BJ (cell line): ENCODE data around the gene SREBF1. TPM values are rescaled to one million over a fixed set of nuclear protein-coding genes. Genes with fewer than 3 reads are reported as not detected.

ENCODE experiments used
- CTCF ChIA-PET: fragments of 350-600 bp; formaldehyde crosslinking; extraction: SDS; loops from one replicate; lab custom pipeline; 2021; ENCODE audit warnings: antibody characterized with exemption, inconsistent platforms; lab: Yijun Ruan, JAX
- POLR2A ChIA-PET: fragments of 300-600 bp; sonication (Branson Sonifier 250); formaldehyde crosslinking; extraction: SDS; loops from one replicate; lab custom pipeline; 2021; ENCODE audit warnings: antibody characterized with exemption; lab: Charles Lee
- DNase-seq: peaks from one replicate; pipeline ENCODE4 v3.0.0-alpha.2; 2011; ENCODE audit warnings: low read depth
- H3K27me3 ChIP-seq: 2 replicates; pipeline ENCODE4 v1.6.0; 2011; ENCODE audit warnings: low read length; ENCODE audit not compliant: control insufficient read depth, insufficient read depth
- H3K36me3 ChIP-seq: 2 replicates; pipeline ENCODE4 v1.5.1; 2011; ENCODE audit warnings: low read length; ENCODE audit not compliant: control insufficient read depth, insufficient read depth
- H3K4me3 ChIP-seq: 2 replicates; pipeline ENCODE4 v1.5.1; 2011; ENCODE audit warnings: low read depth, mild to moderate bottlenecking, control low read depth, low read length
- polyA plus RNA-seq: library from polyadenylated mRNA; depleted of rRNA; stranded (reverse); fragments of >200 nt; gene quantifications from 2 replicates; pipeline ENCODE4 v1.2.3, GENCODE V29; 2011
- TF ChIP-seq, protein P1 (sequence below): IDR thresholded peaks from 2 replicates; pipeline ENCODE4 v1.5.1; 2011; ENCODE audit warnings: low read depth, mild to moderate bottlenecking, control low read depth, inconsistent platforms, low read length, moderate library complexity; ENCODE audit not compliant: insufficient read depth

Gene SREBF1
- polyA plus RNA-seq, 1 experiment = 27.7 TPM

DNA sequence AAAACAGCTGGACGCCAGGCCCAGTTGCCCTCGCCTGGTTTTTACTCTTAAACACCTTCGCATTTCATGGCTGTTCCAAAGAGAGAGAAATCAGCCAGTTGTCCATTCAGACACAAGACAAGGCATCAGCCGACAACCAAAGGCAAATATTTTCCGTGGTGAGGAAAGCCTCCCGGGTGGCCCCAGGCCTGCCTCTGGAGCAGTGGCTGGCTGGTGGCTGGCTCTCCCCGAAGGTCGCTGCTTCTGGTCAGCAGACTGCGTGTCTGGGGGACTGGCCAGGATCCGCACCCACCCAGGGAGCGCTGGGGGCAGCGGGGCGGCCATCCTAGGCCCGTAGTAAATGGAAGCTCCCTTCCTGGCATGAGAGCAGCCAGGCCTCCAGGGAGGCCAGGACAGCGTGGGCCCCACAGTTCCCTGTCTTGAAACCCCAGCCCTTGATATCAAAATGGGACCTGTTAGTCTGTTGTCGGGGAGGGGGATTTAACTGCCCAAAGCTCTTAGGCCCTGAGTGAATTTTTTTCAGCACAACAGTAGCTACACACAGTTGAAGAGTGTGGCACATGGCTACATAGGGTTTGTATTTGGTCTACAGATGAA is 57.7 kb downstream of the SREBF1 start:
- POLR2A ChIA-PET = no interaction called here
- CTCF ChIA-PET = no interaction called here

DNA sequence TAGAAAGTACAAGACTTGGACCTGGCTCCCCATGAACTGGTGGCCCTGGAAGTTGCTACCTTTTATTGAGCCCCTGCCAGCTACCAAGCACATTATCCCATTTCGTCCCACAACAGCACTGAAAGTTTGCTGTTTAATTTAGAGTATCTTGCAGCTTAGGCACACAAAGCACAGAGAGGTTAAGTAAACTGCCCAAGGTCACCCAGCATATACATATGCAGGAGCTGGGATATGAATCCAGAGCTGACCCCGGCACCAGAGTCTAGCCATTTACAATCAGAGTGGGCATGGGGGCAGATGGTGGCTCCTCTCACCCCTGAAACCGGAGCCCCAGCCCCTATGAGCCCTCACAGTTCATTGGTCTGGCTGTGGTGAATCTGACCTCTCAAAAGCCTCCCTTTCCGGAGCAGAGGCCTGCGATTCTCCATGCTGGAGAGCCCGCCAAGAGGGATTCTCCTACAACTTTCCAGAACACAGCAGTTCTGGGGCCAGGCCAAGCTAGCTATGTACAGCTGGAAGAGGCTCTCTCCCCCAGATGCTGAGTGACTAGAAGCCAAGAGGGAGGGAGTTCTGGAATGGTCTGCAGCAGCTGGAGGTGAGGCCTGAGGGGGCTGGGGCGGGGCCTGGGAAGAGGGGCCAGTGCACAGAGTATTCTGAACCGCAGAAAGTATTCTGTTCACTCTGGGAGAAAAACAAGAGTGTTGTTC is 58.3 kb downstream of the SREBF1 start:
- Histone ChIP-seq H3K4me3 (no peak overlapping the region), H3K36me3 (no peaks in the 10 kb centered on the region), H3K27me3 (no peaks in the 10 kb centered on the region)
- TF ChIP-seq, protein P1, sequence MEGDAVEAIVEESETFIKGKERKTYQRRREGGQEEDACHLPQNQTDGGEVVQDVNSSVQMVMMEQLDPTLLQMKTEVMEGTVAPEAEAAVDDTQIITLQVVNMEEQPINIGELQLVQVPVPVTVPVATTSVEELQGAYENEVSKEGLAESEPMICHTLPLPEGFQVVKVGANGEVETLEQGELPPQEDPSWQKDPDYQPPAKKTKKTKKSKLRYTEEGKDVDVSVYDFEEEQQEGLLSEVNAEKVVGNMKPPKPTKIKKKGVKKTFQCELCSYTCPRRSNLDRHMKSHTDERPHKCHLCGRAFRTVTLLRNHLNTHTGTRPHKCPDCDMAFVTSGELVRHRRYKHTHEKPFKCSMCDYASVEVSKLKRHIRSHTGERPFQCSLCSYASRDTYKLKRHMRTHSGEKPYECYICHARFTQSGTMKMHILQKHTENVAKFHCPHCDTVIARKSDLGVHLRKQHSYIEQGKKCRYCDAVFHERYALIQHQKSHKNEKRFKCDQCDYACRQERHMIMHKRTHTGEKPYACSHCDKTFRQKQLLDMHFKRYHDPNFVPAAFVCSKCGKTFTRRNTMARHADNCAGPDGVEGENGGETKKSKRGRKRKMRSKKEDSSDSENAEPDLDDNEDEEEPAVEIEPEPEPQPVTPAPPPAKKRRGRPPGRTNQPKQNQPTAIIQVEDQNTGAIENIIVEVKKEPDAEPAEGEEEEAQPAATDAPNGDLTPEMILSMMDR = no peak
- ChIA-PET POLR2A (no interaction called here), CTCF (interaction anchor here (0.6 to 0.8 kb wide), 2 partner anchors 23 to 96 kb away, joined by 3 read pairs; no protein-coding TSS in a partner anchor)
- DNase-seq = no peak

More for the DNA sequence above, 57.7 kb downstream of the SREBF1 start:
- H3K4me3 ChIP-seq = no peak overlapping the region
- DNase-seq = no peak
- TF ChIP-seq, protein P1 = no peak
- H3K36me3 ChIP-seq = no peaks in the 10 kb centered on the region
- H3K27me3 ChIP-seq = no peaks in the 10 kb centered on the region

DNA sequence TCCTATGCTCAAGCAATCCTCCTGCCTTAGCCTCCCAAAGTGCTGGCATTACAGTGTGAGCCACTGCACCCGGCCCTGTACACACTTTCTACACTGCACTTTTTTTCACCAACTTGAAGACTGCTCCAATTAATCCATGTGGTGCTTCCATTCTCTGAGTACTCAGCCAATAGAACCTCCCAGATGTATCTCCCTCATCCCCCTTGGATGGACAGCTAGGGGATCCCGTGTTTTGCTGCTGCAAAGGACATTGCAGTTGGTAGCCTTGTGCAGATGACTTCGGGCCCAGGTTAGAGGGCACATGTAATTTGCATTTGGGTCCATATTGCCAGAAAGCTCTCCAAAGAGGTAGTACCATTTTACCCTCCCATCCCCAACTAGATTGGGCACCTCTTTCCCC is 59.9 kb downstream of the SREBF1 start:
- TF ChIP-seq, protein P1 = no peak
- CTCF ChIA-PET = interaction anchor here (1.2 to 1.4 kb wide), 2 partner anchors 9 to 36 kb away, joined by 4 to 5 read pairs; no protein-coding TSS in a partner anchor
- POLR2A ChIA-PET = no interaction called here

DNA sequence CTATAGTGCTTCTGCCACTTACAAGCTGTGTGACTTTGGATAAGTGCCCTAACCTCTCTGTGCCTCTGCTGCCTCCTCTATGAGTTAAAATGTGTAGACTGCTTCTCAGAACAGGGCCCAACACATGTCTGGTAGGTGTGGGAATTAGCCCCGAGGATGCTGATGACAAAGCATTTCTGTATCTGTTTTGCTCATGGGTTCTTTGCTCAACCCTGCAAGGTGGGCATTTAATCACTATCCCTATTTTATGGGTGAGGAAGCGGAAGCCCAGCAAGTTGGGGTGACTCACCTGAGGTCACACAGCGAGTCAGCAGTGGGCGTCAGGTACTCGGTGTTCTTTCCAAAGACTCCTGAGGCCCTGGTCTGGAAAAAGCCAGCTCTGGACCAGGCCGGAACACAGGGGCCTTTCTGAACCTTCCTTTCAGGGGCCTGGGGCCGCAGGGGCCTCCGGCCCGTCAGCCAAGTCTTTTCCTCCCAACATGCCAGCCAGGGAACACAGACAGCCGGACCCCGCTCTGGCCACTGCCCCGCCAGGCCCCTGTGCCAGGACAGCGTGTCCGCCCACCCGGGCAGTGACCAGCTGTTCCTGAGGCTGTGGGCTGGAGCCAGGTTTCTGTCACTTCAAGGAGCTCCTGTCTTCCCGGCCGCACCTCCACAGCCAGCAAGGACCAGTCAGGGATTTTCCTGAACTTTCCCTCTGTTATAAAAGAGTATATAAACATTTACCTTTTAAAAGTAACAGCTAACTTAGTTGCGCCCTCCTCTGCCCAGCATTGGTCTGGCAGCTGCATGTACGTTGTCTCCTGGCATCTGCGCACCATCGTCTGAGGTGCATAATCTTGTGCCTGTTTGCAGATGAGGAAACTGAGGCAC is 62.5 kb downstream of the SREBF1 start:
- DNase-seq = no peak
- ChIA-PET CTCF (interaction anchor here (0.7 to 1.4 kb wide), 5 partner anchors 11 to 107 kb away, joined by 3 to 4 read pairs (median 3); no protein-coding TSS in a partner anchor), POLR2A (no interaction called here)
- Histone ChIP-seq H3K27me3 (no peaks in the 10 kb centered on the region), H3K4me3 (no peak overlapping the region), H3K36me3 (no peaks in the 10 kb centered on the region; the same call in none of the 2 replicates)
- TF ChIP-seq, protein P1 = peak; percentile 26

More for the DNA sequence above, 59.9 kb downstream of the SREBF1 start:
- H3K36me3 ChIP-seq = no peaks in the 10 kb centered on the region; the same call in none of the 2 replicates
- H3K27me3 ChIP-seq = no peaks in the 10 kb centered on the region
- no peak for DNase-seq
- H3K4me3 ChIP-seq = no peak overlapping the region
